Mesenchymal stem cell (in vitro differentiated cells and primary cell): ENCODE measurements around the gene CHMP1A.

ENCODE experiments used
- DNase-seq: peaks from one replicate; pipeline ENCODE4 v3.0.0-alpha.2; 2013
- H2AFZ ChIP-seq: one replicate; pipeline ENCODE4 v1.6.1; 2013; ENCODE audit warnings: low read depth, mild to moderate bottlenecking, control low read depth, inconsistent platforms, low read length, moderate library complexity
- H2AK5ac ChIP-seq: 2 replicates; pipeline ENCODE4 v1.6.1; 2013; ENCODE audit warnings: low read length, moderate library complexity, mild to moderate bottlenecking, inconsistent platforms; ENCODE audit not compliant: severe bottlenecking
- H2BK120ac ChIP-seq: one replicate; pipeline ENCODE4 v1.6.1; 2013; ENCODE audit warnings: low read depth, mild to moderate bottlenecking, inconsistent platforms, low read length, moderate library complexity
- H2BK12ac ChIP-seq, 2 experiments: one replicate each; pipeline ENCODE4 v1.6.1; 2013; ENCODE audit warnings: inconsistent platforms in 2 of 2, low read length in 2 of 2, mild to moderate bottlenecking in 2 of 2, moderate library complexity in 2 of 2, control low read depth in 1 of 2
- H2BK15ac ChIP-seq: one replicate; pipeline ENCODE4 v1.6.1; 2013; ENCODE audit warnings: mild to moderate bottlenecking, low read depth, inconsistent platforms; ENCODE audit not compliant: poor library complexity, severe bottlenecking
- H2BK5ac ChIP-seq: 2 replicates; pipeline ENCODE4 v1.6.1; 2013; ENCODE audit warnings: low read depth, mild to moderate bottlenecking, low read length, control low read depth, inconsistent platforms; ENCODE audit not compliant: poor library complexity, severe bottlenecking
- H3K14ac ChIP-seq, 2 experiments: one replicate each; pipeline ENCODE4 v1.6.1; 2013; ENCODE audit warnings: inconsistent platforms in 2 of 2, low read length in 2 of 2, control low read depth in 1 of 2, mild to moderate bottlenecking in 1 of 2, moderate library complexity in 1 of 2
- H3K18ac ChIP-seq, 2 experiments: one replicate each; pipeline ENCODE4 v1.6.1; 2013; ENCODE audit warnings: inconsistent platforms in 2 of 2, low read length in 2 of 2, control low read depth in 1 of 2, low read depth in 1 of 2, mild to moderate bottlenecking in 1 of 2
- H3K23ac ChIP-seq, 2 experiments: one replicate each; pipeline ENCODE4 v1.6.1; 2013; ENCODE audit warnings: inconsistent platforms in 2 of 2, low read length in 2 of 2, mild to moderate bottlenecking in 2 of 2, moderate library complexity in 2 of 2, control low read depth in 1 of 2
- H3K27ac ChIP-seq: 2 replicates; pipeline ENCODE4 v1.5.1; 2013; ENCODE audit warnings: mild to moderate bottlenecking, moderate library complexity, low read length, control low read depth, inconsistent platforms; ENCODE audit not compliant: poor library complexity, severe bottlenecking
- H3K27me3 ChIP-seq, 2 experiments: 2 replicates each; pipeline versions ENCODE4 v1.6.1 to v1.7.0; 2013; ENCODE audit warnings: low read length in 2 of 2, mild to moderate bottlenecking in 2 of 2, moderate library complexity in 2 of 2, control low read depth in 1 of 2, inconsistent platforms in 1 of 2; ENCODE audit not compliant: control insufficient read depth in 1 of 2, insufficient read depth in 1 of 2
- H3K36me3 ChIP-seq, 2 experiments: 2 replicates each; pipeline versions ENCODE4 v1.6.1 to v1.7.0; 2013; ENCODE audit warnings: low read length in 2 of 2, control low read depth in 1 of 2, inconsistent platforms in 1 of 2, low read depth in 1 of 2, mild to moderate bottlenecking in 1 of 2; ENCODE audit not compliant: insufficient read depth in 2 of 2, control insufficient read depth in 1 of 2
- H3K4ac ChIP-seq, 2 experiments: one replicate each; pipeline ENCODE4 v1.6.1; 2013; ENCODE audit warnings: inconsistent platforms in 2 of 2, low read length in 2 of 2, mild to moderate bottlenecking in 2 of 2, moderate library complexity in 2 of 2, control low read depth in 1 of 2, low read depth in 1 of 2
- H3K4me1 ChIP-seq: 2 replicates; pipeline ENCODE4 v1.6.1; 2013; ENCODE audit warnings: low read depth, low read length, control low read depth; ENCODE audit not compliant: control insufficient read depth, insufficient read depth
- H3K4me2 ChIP-seq: 2 replicates; pipeline ENCODE4 v1.6.1; 2013; ENCODE audit warnings: low read length, mild to moderate bottlenecking, inconsistent platforms; ENCODE audit not compliant: poor library complexity, severe bottlenecking
- H3K4me3 ChIP-seq, 2 experiments: 2 replicates each; pipeline versions ENCODE4 v1.5.1 to v1.7.0; 2013; ENCODE audit warnings: low read length in 2 of 2, mild to moderate bottlenecking in 2 of 2, control low read depth in 1 of 2, low read depth in 1 of 2; ENCODE audit not compliant: insufficient read depth in 1 of 2
- H3K79me1 ChIP-seq: replicated peaks from 2 replicates; pipeline ENCODE4 v1.6.1; 2013; ENCODE audit warnings: mild to moderate bottlenecking, control low read depth, low read length, inconsistent platforms; ENCODE audit not compliant: poor library complexity, severe bottlenecking
- H3K9ac ChIP-seq: 2 replicates; pipeline ENCODE4 v1.7.0; 2013; ENCODE audit warnings: mild to moderate bottlenecking, low read length, moderate library complexity
- H3K9me3 ChIP-seq: 2 replicates; pipeline ENCODE4 v1.7.0; 2013; ENCODE audit warnings: mild to moderate bottlenecking, low read length; ENCODE audit not compliant: control insufficient read depth
- H4K8ac ChIP-seq: one replicate; pipeline ENCODE4 v1.6.1; 2013; ENCODE audit warnings: inconsistent platforms, mild to moderate bottlenecking, low read length, moderate library complexity
- H4K91ac ChIP-seq: one replicate; pipeline ENCODE4 v1.6.1; 2013; ENCODE audit warnings: mild to moderate bottlenecking, low read length, inconsistent platforms
- WGBS: methylation state at CpG from one replicate; pipeline ENCODE4 v1.1.7; 2013; ENCODE audit warnings: mixed read lengths; 5-methylcytosine and 5-hydroxymethylcytosine counted together

Gene CHMP1A

GRCh38 chr16:89693931-89694783 lies 36.6 kb upstream of the CHMP1A start:
- no peak overlapping the region for H3K9ac ChIP-seq
- no peak overlapping the region for H3K4me3 ChIP-seq
- no peaks in the 10 kb centered on the region for H3K27me3 ChIP-seq
- no peaks in the 10 kb centered on the region for H3K9me3 ChIP-seq
- peaks cover 38% of the 10 kb centered on the region for H3K79me1 ChIP-seq
- no peak overlapping the region for H3K18ac ChIP-seq
- no peak overlapping the region for H4K91ac ChIP-seq
- H3K27ac ChIP-seq = no peak overlapping the region
- H4K8ac ChIP-seq = no peak overlapping the region
- peaks cover 54 to 86% of the 10 kb centered on the region in 2 experiments for H3K36me3 ChIP-seq
- H3K4me1 ChIP-seq = peaks cover 26% of the 10 kb centered on the region
- no peak overlapping the region for H2BK15ac ChIP-seq
- no peak overlapping the region for H2AK5ac ChIP-seq
- no peak overlapping the region for H2AFZ ChIP-seq
- H3K4me2 ChIP-seq = no peak overlapping the region
- no peak overlapping the region for H3K23ac ChIP-seq
- H2BK120ac ChIP-seq = no peak overlapping the region
- DNase-seq = no peak
- H2BK5ac ChIP-seq = no peak overlapping the region
- no peak overlapping the region for H3K4ac ChIP-seq
- H2BK12ac ChIP-seq = no peak overlapping the region
- no peak overlapping the region for H3K14ac ChIP-seq
- WGBS = 92% methylated on average over 32 of the region's 32 CpGs

- Histone ChIP-seq H2BK5ac (no peak overlapping the region), H3K4me3 (no peak overlapping the region), H2AFZ (no peak overlapping the region), H3K18ac (no peak overlapping the region), H3K9me3 (no peaks in the 10 kb centered on the region), H3K27ac (no peak overlapping the region), H2BK15ac (no peak overlapping the region), H3K9ac (no peak overlapping the region), H3K4me2 (no peak overlapping the region), H3K23ac (no peak overlapping the region), H3K27me3 (no peaks in the 10 kb centered on the region), H2AK5ac (no peak overlapping the region), H3K4me1 (peaks cover 29% of the 10 kb centered on the region), H4K91ac (no peak overlapping the region), H3K36me3 (peaks cover 59 to 89% of the 10 kb centered on the region in 2 experiments), H2BK12ac (no peak overlapping the region), H4K8ac (no peak overlapping the region), H3K14ac (no peak overlapping the region), H3K4ac (no peak overlapping the region), H3K79me1 (peaks cover 43% of the 10 kb centered on the region), H2BK120ac (no peak overlapping the region)
- DNase-seq = no peak
- WGBS = 94% methylated on average over 11 of the region's 11 CpGs
Observed at GRCh38 chr16:89693289-89693731, 35.8 kb upstream of the CHMP1A start.

- 97% methylated on average over 13 of the region's 13 CpGs for WGBS
- H3K4me1 ChIP-seq = peaks cover 29% of the 10 kb centered on the region
- no peaks in the 10 kb centered on the region for H3K27me3 ChIP-seq
- H3K9ac ChIP-seq = no peak overlapping the region
- H3K4me3 ChIP-seq = no peak overlapping the region
- no peak overlapping the region for H3K18ac ChIP-seq
- H3K4me2 ChIP-seq = no peak overlapping the region
- H3K23ac ChIP-seq = no peak overlapping the region
- no peaks in the 10 kb centered on the region for H3K9me3 ChIP-seq
- H2BK5ac ChIP-seq = no peak overlapping the region
- H2BK15ac ChIP-seq = no peak overlapping the region
- no peak overlapping the region for H2BK120ac ChIP-seq
- no peak overlapping the region for H2AK5ac ChIP-seq
- H3K79me1 ChIP-seq = peaks cover 40% of the 10 kb centered on the region
- no peak overlapping the region for H3K14ac ChIP-seq
- H3K4ac ChIP-seq = no peak overlapping the region
- no peak overlapping the region for H2BK12ac ChIP-seq
- no peak overlapping the region for H2AFZ ChIP-seq
- H3K36me3 ChIP-seq = peaks cover 57 to 77% of the 10 kb centered on the region in 2 experiments
- no peak overlapping the region for H4K8ac ChIP-seq
- no peak overlapping the region for H4K91ac ChIP-seq
- no peak overlapping the region for H3K27ac ChIP-seq
- DNase-seq = no peak
Observed at GRCh38 chr16:89691986-89692569, 34.6 kb upstream of the CHMP1A start.

GRCh38 chr16:89691231-89691985 lies 33.9 kb upstream of the CHMP1A start:
- 96% methylated on average over 18 of the region's 21 CpGs for WGBS
- Histone ChIP-seq H3K27me3 (no peaks in the 10 kb centered on the region), H2BK5ac (no peak overlapping the region), H3K14ac (no peak overlapping the region), H3K4me3 (no peak overlapping the region), H3K23ac (no peak overlapping the region), H4K8ac (no peak overlapping the region), H3K4ac (no peak overlapping the region), H3K4me2 (no peak overlapping the region), H2AK5ac (no peak overlapping the region), H3K79me1 (peaks cover 34% of the 10 kb centered on the region), H4K91ac (no peak overlapping the region), H2BK15ac (no peak overlapping the region), H2AFZ (no peak overlapping the region), H3K9ac (no peak overlapping the region), H2BK12ac (no peak overlapping the region), H3K18ac (no peak overlapping the region), H3K36me3 (peaks cover 57 to 70% of the 10 kb centered on the region in 2 experiments), H3K27ac (no peak overlapping the region), H3K9me3 (no peaks in the 10 kb centered on the region), H2BK120ac (no peak overlapping the region), H3K4me1 (peaks cover 25% of the 10 kb centered on the region)
- DNase-seq = no peak
